ENCODE data around the gene SIGLEC1.

- no peak for TF ChIP-seq CTCF (conservative IDR thresholded peaks at IDR 0.05; ENCODE audit: low read depth, low read length)
- TF ChIP-seq EZH2 (IDR thresholded peaks at IDR 0.05; ENCODE audit: borderline replicate concordance, low read depth, low read length, poor library complexity, severe bottlenecking), result no peak
These were observed 40.0 kb upstream of the SIGLEC1 start for GRCh38 chr20:3752386-3752759.
